Progenitor cell of endocrine pancreas (in vitro differentiated cells): ENCODE data around the gene CLDN5. TPM values are rescaled to one million over a fixed set of nuclear protein-coding genes. Genes with fewer than 3 reads are reported as not detected.

Experiments used
- DNase-seq: peaks from one replicate; pipeline ENCODE4 v3.0.0; 2021; ENCODE audit warnings: low spot score; ENCODE audit not compliant: unreplicated experiment
- H3K27ac Mint-ChIP-seq: 2 replicates; pipeline ENCODE4 v1.8.0; 2021; ENCODE audit warnings: mild to moderate bottlenecking, moderate library complexity, mixed read lengths
- H3K27me3 Mint-ChIP-seq: 2 replicates; pipeline ENCODE4 v1.8.0; 2021; ENCODE audit warnings: mixed read lengths
- H3K36me3 Mint-ChIP-seq: 2 replicates; pipeline ENCODE4 v1.8.0; 2022; ENCODE audit warnings: mixed read lengths; ENCODE audit not compliant: insufficient read depth
- H3K4me1 Mint-ChIP-seq: 2 replicates; pipeline ENCODE4 v1.8.0; 2021; ENCODE audit warnings: low read depth, mixed read lengths
- H3K4me3 Mint-ChIP-seq: 2 replicates; pipeline ENCODE4 v1.8.0; 2021; ENCODE audit warnings: low read depth, mild to moderate bottlenecking, moderate library complexity, mixed read lengths
- H3K9me3 Mint-ChIP-seq: 2 replicates; pipeline ENCODE4 v1.8.0; 2021; ENCODE audit warnings: low read depth, mixed read lengths
- total RNA-seq: library from RNA; stranded (reverse); gene quantifications from 2 replicates; pipeline ENCODE4 v1.2.1, GENCODE V29; 2021
- TF ChIP-seq, protein P1 (sequence below): fragments of 200-600 bp; sonication (generic); IDR thresholded peaks from one replicate; pipeline ENCODE4 v1.5.0; 2021; ENCODE audit warnings: antibody characterized with exemption, mild to moderate bottlenecking; ENCODE audit not compliant: unreplicated experiment

Gene CLDN5
- total RNA-seq, 1 donor from 2014 or later: not detected

DNA sequence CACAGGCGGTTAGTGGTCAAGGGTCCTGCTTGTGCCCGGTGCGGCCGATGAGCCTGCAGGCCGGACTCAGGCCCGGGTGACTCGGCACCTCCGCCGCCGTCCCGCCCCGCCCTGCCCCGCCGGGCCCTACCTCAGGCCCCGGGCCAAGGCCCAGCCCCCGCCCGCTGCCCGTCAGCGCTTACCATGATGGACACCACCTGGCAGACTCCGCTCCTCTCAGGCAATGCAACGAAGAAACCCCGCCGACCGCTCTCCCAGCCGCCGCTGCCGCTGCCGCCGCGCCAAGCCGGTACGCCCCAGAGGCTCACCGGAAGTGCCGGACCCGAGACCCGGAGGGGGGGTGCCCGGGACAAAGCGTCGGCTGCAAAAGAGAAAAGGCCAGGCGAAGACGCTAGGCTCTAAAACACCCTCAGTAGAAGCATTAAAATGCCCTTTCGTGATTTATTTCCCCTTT, 45.3 kb downstream of the CLDN5 start, which contains the start of gene UFD1:
UFD1 (minus strand) TSS at position 293 of the 454 bp plus-strand sequence; CDS start at position 185, 108 bp downstream.
- no peaks in the 10 kb centered on the region for H3K27me3 Mint-ChIP-seq
- H3K27ac Mint-ChIP-seq: peak within 1 kb of the TSS; percentile 100
- H3K36me3 Mint-ChIP-seq: peaks cover 4% of the 10 kb centered on the region
- peaks cover 21% of the 10 kb centered on the region for H3K4me1 Mint-ChIP-seq
- peak within 1 kb of the TSS; percentile 97 for H3K4me3 Mint-ChIP-seq
- H3K9me3 Mint-ChIP-seq: no peaks in the 10 kb centered on the region
- peak; percentile 62 for DNase-seq
- TF ChIP-seq, protein P1, sequence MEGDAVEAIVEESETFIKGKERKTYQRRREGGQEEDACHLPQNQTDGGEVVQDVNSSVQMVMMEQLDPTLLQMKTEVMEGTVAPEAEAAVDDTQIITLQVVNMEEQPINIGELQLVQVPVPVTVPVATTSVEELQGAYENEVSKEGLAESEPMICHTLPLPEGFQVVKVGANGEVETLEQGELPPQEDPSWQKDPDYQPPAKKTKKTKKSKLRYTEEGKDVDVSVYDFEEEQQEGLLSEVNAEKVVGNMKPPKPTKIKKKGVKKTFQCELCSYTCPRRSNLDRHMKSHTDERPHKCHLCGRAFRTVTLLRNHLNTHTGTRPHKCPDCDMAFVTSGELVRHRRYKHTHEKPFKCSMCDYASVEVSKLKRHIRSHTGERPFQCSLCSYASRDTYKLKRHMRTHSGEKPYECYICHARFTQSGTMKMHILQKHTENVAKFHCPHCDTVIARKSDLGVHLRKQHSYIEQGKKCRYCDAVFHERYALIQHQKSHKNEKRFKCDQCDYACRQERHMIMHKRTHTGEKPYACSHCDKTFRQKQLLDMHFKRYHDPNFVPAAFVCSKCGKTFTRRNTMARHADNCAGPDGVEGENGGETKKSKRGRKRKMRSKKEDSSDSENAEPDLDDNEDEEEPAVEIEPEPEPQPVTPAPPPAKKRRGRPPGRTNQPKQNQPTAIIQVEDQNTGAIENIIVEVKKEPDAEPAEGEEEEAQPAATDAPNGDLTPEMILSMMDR: no peak

DNA sequence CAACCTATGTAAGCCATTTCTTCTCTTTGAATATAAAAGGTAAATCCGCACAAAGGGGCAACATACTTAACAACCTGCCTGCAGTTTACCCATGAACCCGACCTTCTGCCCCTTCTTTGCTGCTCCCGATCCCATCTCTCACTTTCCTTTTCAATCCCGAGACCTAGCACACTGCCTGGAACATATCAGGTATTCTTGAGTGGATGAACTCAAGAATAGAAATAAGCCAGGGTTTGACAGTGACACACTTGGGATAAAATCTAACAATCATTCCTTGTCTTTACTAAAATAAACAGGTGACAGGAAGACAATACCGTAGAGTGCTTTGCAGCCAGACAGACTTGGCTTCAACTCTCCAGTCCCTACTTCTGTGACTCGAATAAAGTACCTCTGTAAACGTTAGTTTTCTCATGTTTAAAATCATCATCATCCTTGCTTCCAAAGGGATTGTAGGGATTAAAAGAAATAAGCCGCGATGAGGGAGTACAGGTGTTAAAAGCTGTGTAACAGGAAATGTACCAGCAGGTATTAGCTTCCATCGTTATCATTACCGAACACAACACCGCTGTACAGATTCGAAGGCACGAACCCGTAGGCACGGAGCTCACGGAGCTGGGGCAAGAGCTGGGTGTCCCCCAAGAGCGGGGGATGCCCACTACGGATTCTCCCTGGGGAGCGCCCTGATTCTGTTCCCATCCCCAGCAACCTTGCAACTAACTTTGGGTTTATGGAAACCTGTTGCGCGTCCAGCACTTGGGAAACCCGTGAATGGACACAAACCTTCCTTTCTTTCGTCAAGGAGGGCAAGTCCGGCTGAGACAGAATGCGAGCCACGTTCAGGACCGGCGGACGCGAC, 45.9 kb downstream of the CLDN5 start:
- Mint-ChIP-seq H3K9me3 (no peaks in the 10 kb centered on the region), H3K27ac (peak overlapping the region; percentile 100), H3K4me3 (peak overlapping the region; percentile 97), H3K4me1 (peaks cover 21% of the 10 kb centered on the region), H3K36me3 (peaks cover 3% of the 10 kb centered on the region), H3K27me3 (no peaks in the 10 kb centered on the region)
- no peak for DNase-seq
- TF ChIP-seq, protein P1: no peak

DNA sequence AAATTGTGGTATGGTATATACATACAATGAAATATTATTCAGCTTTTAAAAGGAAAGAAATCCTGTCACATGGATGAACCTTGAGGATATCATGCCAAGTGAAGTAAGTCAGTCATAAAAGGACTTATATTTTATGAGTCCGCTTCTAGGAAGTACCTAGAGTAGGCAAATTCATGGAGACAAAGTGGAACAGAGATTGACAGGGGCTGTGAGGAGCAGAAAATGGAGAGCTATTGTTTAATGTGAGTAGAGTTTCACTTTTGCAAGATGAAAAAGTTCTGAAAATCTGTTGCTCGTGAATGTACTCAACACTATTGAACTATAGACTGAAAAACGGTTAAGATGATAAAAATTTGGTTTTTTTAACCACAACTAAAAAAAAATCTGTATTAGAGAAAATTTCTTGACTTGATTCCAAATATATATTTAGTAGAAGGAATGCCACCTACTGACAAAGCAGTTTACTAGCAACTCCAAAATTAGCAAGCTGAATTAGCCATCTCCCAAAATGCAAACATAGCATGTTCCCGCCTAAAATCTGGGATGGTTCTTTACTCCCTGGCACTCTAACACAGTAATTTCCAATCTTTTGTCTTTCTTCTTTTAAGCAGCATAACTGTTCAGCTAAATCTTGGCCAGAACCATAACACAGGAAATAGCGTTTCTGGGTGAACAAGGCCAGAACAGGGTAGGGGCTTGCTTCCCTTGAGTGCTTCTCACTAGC, 46.7 kb downstream of the CLDN5 start:
- no peaks in the 10 kb centered on the region for H3K27me3 Mint-ChIP-seq
- H3K4me3 Mint-ChIP-seq: peak overlapping the region; percentile 97
- H3K4me1 Mint-ChIP-seq: peaks cover 21% of the 10 kb centered on the region
- no peaks in the 10 kb centered on the region for H3K9me3 Mint-ChIP-seq
- H3K27ac Mint-ChIP-seq: peak overlapping the region; percentile 100
- peaks cover 3% of the 10 kb centered on the region for H3K36me3 Mint-ChIP-seq
- TF ChIP-seq, protein P1: no peak
- DNase-seq: no peak

DNA sequence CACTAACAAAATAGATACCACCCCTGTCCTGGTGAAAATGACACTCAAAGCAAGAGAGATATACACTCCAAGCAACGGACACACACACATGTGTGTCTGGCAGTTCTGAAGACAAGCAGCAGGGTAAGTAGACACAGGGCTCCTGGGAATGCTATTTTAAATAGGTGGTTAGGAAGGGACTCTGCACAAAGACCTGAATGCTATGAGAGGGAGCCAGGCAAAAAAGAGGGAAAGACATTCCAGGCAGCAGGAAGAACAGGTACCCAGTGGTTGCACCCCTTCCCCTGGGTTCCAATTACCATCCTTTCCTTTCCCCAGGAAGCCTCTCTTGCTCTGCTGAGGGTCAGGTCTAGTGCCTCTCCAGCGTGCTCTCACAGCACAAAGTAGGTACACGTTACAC, 48.2 kb downstream of the CLDN5 start:
- no peak for DNase-seq
- TF ChIP-seq, protein P1: no peak
- no peak overlapping the region for H3K27ac Mint-ChIP-seq
- no peaks in the 10 kb centered on the region for H3K9me3 Mint-ChIP-seq
- peaks cover 21% of the 10 kb centered on the region for H3K4me1 Mint-ChIP-seq
- no peaks in the 10 kb centered on the region for H3K27me3 Mint-ChIP-seq
- peaks cover 4% of the 10 kb centered on the region for H3K36me3 Mint-ChIP-seq
- peak overlapping the region; percentile 40 for H3K4me3 Mint-ChIP-seq

DNA sequence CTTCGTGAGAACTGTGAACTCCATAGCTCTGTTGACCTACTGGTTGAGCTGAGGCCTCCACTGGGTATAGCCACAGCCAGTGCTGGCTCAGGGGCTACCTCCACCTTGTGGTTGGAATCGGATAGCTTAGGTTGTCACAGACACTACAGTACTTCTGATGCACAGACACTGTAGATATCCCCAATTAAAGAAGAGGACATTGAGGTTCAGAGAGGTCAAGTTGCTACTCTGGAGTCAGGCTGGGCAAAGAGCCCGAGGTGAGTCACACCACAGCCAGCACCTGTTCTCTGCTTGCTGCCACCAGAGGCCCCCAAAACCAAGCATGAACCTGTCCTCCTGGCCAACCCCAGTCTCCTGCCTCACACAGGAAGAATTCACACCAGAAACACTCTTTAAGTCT, 50.6 kb downstream of the CLDN5 start:
- no peak overlapping the region for H3K4me3 Mint-ChIP-seq
- H3K9me3 Mint-ChIP-seq: no peaks in the 10 kb centered on the region
- H3K27ac Mint-ChIP-seq: no peak overlapping the region
- TF ChIP-seq, protein P1: no peak
- H3K36me3 Mint-ChIP-seq: peaks cover 9% of the 10 kb centered on the region
- no peak for DNase-seq
- peaks cover 10% of the 10 kb centered on the region for H3K4me1 Mint-ChIP-seq
- H3K27me3 Mint-ChIP-seq: no peaks in the 10 kb centered on the region
